ENCODE results near the gene RFLNA.
"Not testable (repeated sequence)": the region's sequence is repeated elsewhere in the genome, so short reads cannot be mapped to it uniquely, and the experiment has no call there.

RFLNA gene

DNA sequence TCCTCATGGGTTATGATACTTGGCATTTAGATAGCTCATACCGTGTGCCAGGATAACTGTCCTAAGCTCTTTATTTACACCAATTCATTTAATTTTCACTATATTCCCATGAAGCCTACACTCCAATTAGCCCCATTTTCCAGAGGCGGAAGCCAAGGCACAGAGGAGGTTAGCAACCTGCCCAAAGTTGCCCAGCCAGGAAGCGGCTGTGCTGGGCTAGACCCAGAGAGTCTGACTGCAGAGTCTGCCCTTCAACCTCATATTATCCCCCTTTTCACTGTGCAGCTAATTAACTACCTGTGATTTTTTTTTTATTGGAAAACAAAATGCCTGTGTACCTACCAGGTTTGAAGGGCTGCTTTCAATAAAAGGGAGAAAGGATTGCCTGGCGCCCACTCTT lies 2.5 kb downstream of the RFLNA start:
- in situ Hi-C loops (cut with MboI; ENCODE audit: low sequenced_read_pairs, unreplicated experiment): no loop called here
- TF ChIP-seq, protein P1, sequence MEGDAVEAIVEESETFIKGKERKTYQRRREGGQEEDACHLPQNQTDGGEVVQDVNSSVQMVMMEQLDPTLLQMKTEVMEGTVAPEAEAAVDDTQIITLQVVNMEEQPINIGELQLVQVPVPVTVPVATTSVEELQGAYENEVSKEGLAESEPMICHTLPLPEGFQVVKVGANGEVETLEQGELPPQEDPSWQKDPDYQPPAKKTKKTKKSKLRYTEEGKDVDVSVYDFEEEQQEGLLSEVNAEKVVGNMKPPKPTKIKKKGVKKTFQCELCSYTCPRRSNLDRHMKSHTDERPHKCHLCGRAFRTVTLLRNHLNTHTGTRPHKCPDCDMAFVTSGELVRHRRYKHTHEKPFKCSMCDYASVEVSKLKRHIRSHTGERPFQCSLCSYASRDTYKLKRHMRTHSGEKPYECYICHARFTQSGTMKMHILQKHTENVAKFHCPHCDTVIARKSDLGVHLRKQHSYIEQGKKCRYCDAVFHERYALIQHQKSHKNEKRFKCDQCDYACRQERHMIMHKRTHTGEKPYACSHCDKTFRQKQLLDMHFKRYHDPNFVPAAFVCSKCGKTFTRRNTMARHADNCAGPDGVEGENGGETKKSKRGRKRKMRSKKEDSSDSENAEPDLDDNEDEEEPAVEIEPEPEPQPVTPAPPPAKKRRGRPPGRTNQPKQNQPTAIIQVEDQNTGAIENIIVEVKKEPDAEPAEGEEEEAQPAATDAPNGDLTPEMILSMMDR (IDR thresholded peaks at IDR 0.05; ENCODE audit: borderline replicate concordance, control extremely low read depth, extremely low read depth, insufficient read depth, missing control alignments): no peak
- no peak for DNase-seq (ENCODE audit: low spot score)

DNA sequence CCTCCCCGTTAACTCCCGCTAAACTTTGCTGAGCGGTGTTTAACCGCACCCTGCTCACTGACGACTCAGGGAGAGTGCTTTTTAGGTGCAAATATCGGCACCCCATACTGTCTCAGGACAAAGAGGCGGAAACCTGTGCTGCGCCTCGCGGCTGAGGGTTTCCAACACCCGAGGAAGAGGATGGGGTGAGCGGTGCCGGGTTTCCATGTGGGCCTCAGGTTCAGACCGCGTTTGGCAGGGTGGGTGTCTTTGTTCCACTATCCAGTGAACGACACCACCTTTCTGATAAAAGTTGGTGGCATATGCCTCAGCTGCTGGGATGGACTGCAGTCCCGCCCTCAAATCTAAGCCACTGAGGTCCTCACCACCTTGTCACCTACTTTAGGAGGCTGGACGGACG lies 3.0 kb downstream of the RFLNA start:
- DNase-seq (ENCODE audit: low spot score): no peak
- in situ Hi-C loops (cut with MboI; ENCODE audit: low sequenced_read_pairs, unreplicated experiment): no loop called here
- TF ChIP-seq, protein P1 (IDR thresholded peaks at IDR 0.05; ENCODE audit: borderline replicate concordance, control extremely low read depth, extremely low read depth, insufficient read depth, missing control alignments): no peak

DNA sequence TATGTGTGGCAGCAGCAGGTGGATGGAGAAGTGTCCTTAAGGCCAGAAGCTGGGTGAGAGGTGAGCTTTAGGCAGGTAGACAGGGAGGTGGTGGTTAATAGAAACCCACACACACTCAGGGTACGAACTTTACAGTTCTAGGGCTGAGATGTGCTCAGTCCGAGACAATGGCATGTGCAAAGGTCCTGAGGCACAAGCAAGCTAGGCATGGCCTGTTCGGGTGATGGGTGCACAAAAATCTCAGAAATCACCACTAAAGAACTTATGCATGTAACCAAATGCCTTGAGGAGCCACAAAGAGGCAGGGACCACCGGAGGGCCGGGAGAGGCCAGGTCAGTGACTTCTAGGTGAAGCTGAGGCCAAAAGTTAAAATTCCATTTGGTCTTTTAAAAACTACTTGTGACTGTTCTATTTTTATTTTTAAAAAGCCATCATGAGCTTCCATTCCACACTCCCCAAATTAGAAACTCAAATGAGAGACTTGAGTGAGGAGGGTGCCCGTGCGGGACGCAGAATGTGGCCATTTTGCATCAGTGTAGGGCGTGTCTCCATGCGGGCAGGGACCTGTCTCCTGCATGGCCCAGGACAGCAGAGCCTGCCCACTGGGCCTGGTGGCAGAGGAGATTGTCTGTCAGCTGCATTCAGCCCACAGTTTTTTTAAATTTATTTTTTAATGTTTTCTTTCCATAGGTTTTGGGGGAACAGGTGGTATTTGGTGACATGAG lies 4.0 kb downstream of the RFLNA start:
- in situ Hi-C loops (cut with MboI; ENCODE audit: low sequenced_read_pairs, unreplicated experiment): no loop called here
- no peak for DNase-seq (ENCODE audit: low spot score)
- TF ChIP-seq, protein P1 (IDR thresholded peaks at IDR 0.05; ENCODE audit: borderline replicate concordance, control extremely low read depth, extremely low read depth, insufficient read depth, missing control alignments): no peak

DNA sequence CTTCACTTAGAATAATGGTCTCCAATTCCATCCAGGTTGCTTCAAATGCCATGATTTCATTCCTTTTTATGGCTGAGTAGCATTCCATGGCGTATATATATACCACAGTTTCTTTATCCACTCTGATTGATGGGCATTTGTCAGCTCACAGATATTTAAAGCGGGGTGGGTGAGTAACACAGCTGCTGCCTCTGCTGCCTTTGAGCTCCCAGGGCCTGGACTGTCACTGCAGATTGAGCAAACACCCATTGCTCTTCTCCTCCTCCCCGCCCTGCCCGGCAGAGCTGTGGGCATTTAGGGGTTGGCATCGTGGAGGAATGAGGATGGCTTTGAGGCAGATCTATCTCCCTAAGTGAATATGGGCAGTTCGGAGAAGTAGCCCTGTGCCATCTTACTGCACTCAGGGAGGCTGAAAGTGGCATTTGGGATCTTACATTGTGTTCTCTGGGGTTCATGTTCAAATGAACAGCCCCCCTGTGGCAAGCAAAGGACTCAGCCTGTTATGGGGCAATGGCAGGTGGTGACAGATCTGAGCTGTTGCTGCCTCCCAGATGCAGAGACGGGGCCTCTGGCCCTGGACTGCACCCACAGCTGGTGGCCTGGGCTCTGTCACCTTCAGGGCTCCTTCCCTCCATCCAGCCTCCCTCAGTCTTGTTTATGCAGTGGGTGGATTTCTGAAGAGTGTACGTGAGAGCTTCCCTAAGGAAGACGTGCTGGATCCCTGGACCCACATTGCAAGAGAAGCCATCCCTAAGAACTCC lies 4.9 kb downstream of the RFLNA start:
- TF ChIP-seq, protein P1 (IDR thresholded peaks at IDR 0.05; ENCODE audit: borderline replicate concordance, control extremely low read depth, extremely low read depth, insufficient read depth, missing control alignments): no peak
- in situ Hi-C loops (cut with MboI; ENCODE audit: low sequenced_read_pairs, unreplicated experiment): no loop called here
- no peak for DNase-seq (ENCODE audit: low spot score)

DNA sequence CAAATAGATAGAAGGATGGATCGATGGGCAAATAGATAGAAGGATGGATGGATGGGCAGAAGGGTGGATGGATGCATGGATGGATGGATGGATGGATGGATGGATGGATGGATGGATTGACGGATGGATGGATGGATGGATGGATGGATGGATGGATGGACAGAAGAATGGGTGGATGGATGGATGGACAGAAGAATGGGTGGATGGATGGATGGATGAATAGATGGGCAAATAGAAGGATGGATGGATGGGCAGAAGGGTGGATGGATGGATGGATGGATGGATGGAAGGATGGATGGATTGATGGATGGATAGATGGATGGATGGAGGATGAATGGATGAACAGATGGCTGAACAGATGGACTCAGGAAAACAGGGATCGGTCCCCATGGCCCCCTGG lies 5.8 kb downstream of the RFLNA start:
- DNase-seq (ENCODE audit: low spot score); in situ Hi-C loops (cut with MboI; ENCODE audit: low sequenced_read_pairs, unreplicated experiment): not testable (repeated sequence)

DNA sequence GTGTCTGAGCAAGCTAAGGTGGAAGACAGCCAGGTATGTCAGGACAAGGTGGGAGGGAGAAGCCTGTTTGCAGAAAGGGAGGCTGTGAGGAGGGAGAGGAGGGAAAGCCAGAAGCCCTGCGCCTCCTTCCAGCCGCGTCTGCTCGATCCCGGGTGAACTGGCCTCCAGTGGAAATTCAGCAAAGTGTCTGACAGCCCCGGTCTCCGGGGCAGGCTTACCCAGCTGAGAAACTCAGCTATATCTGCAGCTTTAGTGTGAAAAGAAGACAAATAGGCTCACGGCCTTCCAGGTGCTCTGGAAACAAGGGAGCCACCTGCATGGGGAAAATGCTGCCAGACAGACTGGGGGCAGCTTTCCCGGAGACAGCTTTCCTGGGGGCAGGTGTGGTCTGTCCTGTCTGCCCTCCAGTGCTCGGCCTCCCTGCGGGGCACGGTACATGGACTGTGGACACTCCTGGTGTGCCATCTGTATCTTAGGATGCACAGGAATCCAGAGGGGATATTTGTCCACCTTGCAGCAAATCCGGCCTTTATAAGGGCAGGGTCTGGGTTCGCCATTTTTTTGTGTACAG lies 6.3 kb downstream of the RFLNA start:
- TF ChIP-seq, protein P1 (IDR thresholded peaks at IDR 0.05; ENCODE audit: borderline replicate concordance, control extremely low read depth, extremely low read depth, insufficient read depth, missing control alignments): no peak
- in situ Hi-C loops (cut with MboI; ENCODE audit: low sequenced_read_pairs, unreplicated experiment): no loop called here
- DNase-seq (ENCODE audit: low spot score): no peak

Data from GM13976 (cell line).